HG03064 (cell line): ENCODE results near the gene STAC.

ENCODE experiments used
- ATAC-seq: cut with Tn5 transposase; IDR thresholded peaks from one replicate; pipeline ENCODE4 v1.9.1; 2021; ENCODE audit warnings: low read depth; ENCODE audit not compliant: unreplicated experiment

Gene STAC

GRCh38 chr3:36380221-36381031, at the start of gene STAC:
TSS of gene STAC (plus strand) at chr3:36380504. CDS start at chr3:36380644, 140 bp downstream.
- no peak for ATAC-seq

- no peak for ATAC-seq
These were observed 48.2 kb upstream of the STAC start for GRCh38 chr3:36332139-36332538.

GRCh38 chr3:36362216-36362615, 18.1 kb upstream of the STAC start:
- no peak for ATAC-seq

- no peak for ATAC-seq
These were observed 17.3 kb upstream of the STAC start for GRCh38 chr3:36362973-36363372.

- ATAC-seq = no peak
These were observed 16.0 kb upstream of the STAC start for GRCh38 chr3:36364260-36364659.

- ATAC-seq = no peak
These were observed 14.5 kb upstream of the STAC start for GRCh38 chr3:36365829-36366228.

GRCh38 chr3:36366308-36366707, 14.0 kb upstream of the STAC start:
- no peak for ATAC-seq

GRCh38 chr3:36367912-36368573, 12.3 kb upstream of the STAC start:
- no peak for ATAC-seq

- ATAC-seq = no peak
These were observed 7.8 kb upstream of the STAC start for GRCh38 chr3:36372534-36372935.

GRCh38 chr3:36373084-36373483, 7.2 kb upstream of the STAC start:
- no peak for ATAC-seq

- no peak for ATAC-seq
These were observed 6.6 kb upstream of the STAC start for GRCh38 chr3:36373666-36374065.

- no peak for ATAC-seq
These were observed 458 bp upstream of the STAC start for GRCh38 chr3:36379872-36380220.

GRCh38 chr3:36381311-36381956, 1.1 kb downstream of the STAC start:
- ATAC-seq = no peak

GRCh38 chr3:36393563-36393962, 13.3 kb downstream of the STAC start:
- no peak for ATAC-seq

- ATAC-seq = no peak
These were observed 13.9 kb downstream of the STAC start for GRCh38 chr3:36394176-36394575.

GRCh38 chr3:36397841-36398240, 17.5 kb downstream of the STAC start:
- no peak for ATAC-seq

- ATAC-seq = no peak
These were observed 19.6 kb downstream of the STAC start for GRCh38 chr3:36399933-36400332.

GRCh38 chr3:36401056-36401455, 20.8 kb downstream of the STAC start:
- no peak for ATAC-seq

GRCh38 chr3:36403661-36404060, 23.4 kb downstream of the STAC start:
- no peak for ATAC-seq

- ATAC-seq = no peak
These were observed 24.9 kb downstream of the STAC start for GRCh38 chr3:36405190-36405589.

GRCh38 chr3:36408146-36408545, 27.8 kb downstream of the STAC start:
- no peak for ATAC-seq

- ATAC-seq = no peak
These were observed 29.6 kb downstream of the STAC start for GRCh38 chr3:36409862-36410261.
